ENCODE data around the gene EID2.

The EID2 gene

DNA sequence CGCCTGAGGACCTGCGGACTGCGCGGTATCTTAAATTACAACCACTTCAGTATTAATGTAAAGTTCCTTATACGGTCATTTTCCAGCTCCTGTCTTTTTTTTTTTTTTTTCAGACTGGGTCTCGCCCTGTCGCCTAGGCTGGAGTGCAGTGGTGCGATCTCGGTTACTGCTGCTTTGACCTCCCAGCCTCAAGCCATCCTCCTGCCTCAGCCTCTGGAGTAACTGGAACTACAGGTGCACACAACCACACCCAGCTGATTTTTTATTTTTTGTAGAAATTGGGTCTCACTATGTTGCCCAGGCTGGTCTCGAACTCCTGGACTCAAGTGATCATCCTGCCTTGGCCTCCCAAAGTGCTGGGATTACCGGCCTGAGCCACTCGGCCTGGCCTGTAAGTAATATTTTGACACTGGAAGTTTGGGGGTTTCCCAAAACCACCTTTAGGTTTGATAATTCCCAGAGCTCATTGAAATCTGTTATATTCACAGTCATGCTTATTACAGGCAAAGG, 6.9 kb downstream of the EID2 start:
- no peak for DNase-seq

- DNase-seq = peak; percentile 90 to 91
Measured at GRCh38 chr19:39532233-39533002, 7.5 kb downstream of the EID2 start, which contains the start of gene EID2B. Gene EID2B (minus strand): TSS chr19:39532852. CDS start chr19:39532802, 50 bp downstream.

GRCh38 chr19:39531834-39532232, 8.1 kb downstream of the EID2 start:
- no peak for DNase-seq

- DNase-seq = no peak
Measured at GRCh38 chr19:39525205-39525604, 14.8 kb downstream of the EID2 start.

DNA sequence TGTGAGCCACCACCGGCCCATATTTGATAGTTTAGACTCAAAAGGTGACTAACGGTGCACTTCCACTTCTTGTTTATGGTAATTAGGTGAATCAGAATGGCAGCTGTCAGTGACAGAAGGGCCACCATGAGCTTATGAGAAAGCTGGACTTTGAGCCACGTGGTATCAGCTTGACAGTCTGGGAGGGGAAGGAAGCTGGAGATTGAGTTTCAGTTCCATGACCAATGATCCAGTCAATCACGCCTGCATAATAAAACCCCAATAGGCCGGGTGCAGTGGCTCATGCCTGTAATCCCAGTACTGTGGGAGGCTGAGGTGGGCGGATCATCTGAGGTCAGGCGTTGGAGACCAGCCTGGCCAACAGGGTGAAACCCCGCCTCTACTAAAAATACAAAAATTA, 15.5 kb downstream of the EID2 start:
- DNase-seq = no peak

- DNase-seq = no peak
Measured at GRCh38 chr19:39520541-39521484, 19.1 kb downstream of the EID2 start.

- no peak for DNase-seq
Measured at GRCh38 chr19:39518975-39519374, 21.0 kb downstream of the EID2 start.

DNA sequence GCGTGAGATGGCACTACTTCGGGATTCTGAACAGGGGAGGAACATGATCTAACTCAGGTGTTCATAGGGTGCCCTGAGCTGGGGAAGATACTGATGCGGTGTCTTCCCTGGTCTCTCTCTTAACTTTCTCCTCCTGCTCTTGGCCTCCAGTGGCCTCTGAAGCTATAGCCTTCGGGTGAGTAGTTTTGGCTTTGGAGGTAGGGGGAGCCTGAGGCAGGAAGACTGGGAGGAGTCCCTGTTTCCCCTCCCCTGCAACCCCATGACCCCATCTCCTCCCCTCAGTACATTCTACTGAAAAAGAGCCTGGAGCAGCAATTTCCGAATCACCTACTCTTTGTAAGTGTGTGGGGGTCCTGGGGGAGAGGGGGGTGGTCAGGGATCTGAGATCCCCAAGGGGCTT, 21.5 kb downstream of the EID2 start:
- DNase-seq = no peak

- DNase-seq = no peak
Measured at GRCh38 chr19:39517432-39517831, 22.5 kb downstream of the EID2 start.

DNA sequence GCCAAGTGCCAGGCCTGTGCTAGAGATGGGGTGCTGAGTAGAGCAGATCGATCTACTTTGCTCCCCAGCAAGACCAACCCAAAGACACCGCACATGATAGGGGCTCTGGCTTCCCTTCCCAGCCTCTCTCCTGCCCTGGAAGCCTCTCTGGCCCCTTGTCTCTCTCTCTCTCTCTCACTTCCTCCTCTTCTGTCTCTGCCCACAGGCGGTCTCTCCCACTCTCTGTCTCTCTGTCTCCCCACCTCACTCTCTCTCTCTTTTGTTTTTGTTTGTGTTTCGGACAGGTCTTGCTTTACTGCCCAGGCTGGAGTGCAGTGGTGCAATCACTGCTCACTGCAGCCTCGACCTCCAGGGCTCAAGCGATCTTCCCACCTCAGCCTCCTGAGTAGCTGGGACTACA, 23.7 kb downstream of the EID2 start:
- no peak for DNase-seq

- DNase-seq = no peak
Measured at GRCh38 chr19:39515551-39516191, 24.3 kb downstream of the EID2 start.

DNA sequence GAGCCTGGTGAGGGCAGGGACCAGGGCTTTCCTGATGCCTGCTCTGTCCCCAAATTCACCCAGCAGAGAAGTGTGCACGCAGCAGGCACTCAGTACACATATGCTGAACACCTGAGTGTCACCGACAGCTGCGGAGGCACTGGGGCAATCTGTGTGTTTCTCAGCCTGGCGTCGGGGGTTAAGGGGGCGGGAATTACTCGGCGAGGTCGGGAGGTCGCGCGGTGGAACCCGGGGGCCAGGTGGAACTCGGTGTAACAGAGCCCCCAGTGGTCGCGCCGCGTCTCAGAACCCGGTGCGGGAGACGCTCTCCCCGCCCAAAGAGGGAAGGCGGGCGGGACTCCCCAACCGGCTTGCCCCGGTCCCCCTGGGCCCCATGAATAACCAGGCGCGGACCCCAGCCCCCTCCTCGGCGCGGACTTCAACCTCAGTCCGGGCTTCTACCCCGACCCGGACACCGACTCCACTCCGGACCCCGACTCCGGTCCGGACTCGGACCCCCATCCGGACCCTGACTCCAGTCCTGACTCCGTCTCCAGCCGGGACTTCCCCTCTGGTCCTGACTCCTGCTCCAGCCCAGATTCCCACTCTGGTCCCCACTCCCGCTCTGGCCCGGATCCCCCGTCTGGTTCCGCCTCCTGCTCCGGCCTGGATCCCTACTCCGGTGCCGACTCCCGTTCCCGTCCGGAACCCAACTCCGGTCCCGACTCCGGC, 25.0 kb downstream of the EID2 start, which contains the start of gene SELENOV:
Gene SELENOV, plus strand, starts transcription at position 300 of the 711 bp plus-strand sequence. Its CDS starts 74 bp downstream, at position 374.
- no peak for DNase-seq

GRCh38 chr19:39512988-39513387, 27.0 kb downstream of the EID2 start:
- DNase-seq = no peak

GRCh38 chr19:39509233-39509632, 30.7 kb downstream of the EID2 start:
- no peak for DNase-seq

DNA sequence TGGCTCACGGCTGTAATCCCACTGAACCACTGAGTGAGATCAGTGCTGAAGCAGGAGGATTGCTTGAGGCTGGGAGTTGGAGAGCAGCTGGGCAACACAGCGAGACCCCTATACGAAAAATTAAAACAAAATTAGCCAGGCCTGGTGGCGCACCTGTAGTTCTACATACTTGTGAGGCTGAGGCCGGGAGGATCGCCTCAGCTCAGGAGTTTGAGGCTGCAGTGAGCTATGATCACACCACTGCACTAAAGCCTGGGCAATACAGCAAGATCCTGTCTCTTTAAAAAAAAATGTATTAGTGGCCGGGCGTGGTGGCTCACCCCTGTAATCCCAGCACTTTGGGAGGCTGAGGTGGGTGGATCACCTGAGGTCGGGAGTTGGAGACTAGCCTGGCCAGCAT, 31.3 kb downstream of the EID2 start:
- no peak for DNase-seq

- no peak for DNase-seq
Measured at GRCh38 chr19:39507715-39508364, 32.1 kb downstream of the EID2 start.

- DNase-seq = no peak
Measured at GRCh38 chr19:39506944-39507714, 32.8 kb downstream of the EID2 start.

DNA sequence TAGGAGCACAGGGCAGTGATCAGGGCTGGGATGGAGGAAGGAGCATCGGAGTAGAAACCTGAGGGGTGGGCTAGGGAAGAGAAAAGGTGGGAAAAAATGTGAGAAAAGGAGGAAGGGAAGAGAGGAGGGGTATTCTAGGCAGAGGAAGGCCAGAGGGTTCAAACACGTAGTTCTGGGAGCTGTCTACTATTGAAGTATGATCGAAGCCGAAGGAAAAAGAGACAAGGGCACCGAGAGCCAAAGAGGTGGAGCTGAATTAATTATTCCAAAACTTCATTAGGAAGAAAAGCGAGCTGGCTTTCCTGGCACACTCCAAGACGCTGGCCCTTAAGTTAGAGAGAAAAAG, 33.4 kb downstream of the EID2 start:
- DNase-seq = no peak

- no peak for DNase-seq
Measured at GRCh38 chr19:39502640-39503417, 37.1 kb downstream of the EID2 start.

GRCh38 chr19:39501340-39501739, 38.6 kb downstream of the EID2 start:
- DNase-seq = no peak

Measured in AML-193 (cell line).